ENCODE data around the gene DENND11.
A peak's percentile ranks its signal among the peaks of the same experiment; 100 is the strongest.

The DENND11 gene, protein sequence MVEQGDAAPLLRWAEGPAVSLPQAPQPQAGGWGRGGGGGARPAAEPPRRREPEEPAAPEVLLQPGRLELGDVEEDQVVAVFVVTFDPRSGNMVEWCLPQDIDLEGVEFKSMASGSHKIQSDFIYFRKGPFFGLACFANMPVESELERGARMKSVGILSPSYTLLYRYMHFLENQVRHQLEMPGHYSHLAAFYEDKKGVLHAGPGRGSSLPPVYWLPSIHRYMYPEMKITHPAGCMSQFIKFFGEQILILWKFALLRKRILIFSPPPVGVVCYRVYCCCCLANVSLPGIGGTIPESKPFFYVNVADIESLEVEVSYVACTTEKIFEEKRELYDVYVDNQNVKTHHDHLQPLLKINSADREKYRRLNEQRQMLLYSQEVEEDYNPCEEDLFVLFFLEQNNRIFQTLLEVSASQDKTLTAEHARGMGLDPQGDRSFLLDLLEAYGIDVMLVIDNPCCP

GRCh38 chr7:141702047-141702567 is at the start of gene DENND11:
Gene DENND11 (minus strand): TSS chr7:141702166. CDS start chr7:141702153, 13 bp downstream.
- peak; percentile 16 to 28 for DNase-seq (ENCODE audit: low read depth in 2 of 2)

GRCh38 chr7:141748396-141748795 is 46.4 kb upstream of the DENND11 start:
- DNase-seq (ENCODE audit: low read depth in 2 of 2): no peak

DNA sequence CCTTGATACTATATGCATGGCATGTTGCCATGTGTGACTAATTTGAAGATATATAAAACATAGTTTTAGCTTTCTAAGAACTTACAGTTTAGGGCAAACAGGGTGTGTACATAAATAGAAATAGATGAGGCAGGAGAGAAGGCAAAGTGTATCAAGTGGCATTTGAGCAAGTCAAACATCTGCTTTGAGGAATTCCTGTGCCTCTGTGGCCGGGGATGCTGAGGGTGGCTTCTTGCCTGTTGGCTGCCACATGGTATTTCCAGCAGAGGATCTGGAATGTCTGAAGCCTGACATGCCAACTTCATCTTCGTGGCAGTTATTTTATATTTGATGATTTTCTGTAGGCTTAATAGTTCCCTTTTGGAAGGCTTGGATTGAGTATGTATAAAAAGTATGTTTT is 42.2 kb upstream of the DENND11 start:
- no peak for DNase-seq (ENCODE audit: low read depth in 2 of 2)

GRCh38 chr7:141742229-141742628 is 40.3 kb upstream of the DENND11 start:
- DNase-seq (ENCODE audit: low read depth in 2 of 2): no peak

DNA sequence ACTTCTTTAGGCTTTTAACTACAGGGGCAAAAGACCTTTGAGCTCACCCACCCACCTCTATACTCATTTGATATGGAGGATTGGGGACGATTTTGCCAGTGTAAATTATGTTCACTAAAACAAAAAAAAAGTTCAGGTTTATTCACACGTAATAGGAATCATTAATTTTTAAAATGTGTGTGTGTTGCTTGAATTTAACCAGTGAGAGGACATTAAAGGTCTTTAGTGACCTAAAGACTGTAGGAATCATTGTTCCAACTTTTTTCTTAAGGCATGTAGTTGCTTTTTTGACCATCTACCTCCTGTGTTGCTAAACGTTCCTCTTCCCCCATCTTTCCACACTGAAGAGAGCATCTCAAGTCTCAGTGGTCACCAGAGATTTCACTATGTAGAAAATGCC is 37.3 kb upstream of the DENND11 start:
- no peak for DNase-seq (ENCODE audit: low read depth in 2 of 2)

GRCh38 chr7:141738592-141739013 is 36.6 kb upstream of the DENND11 start:
- DNase-seq (ENCODE audit: low read depth in 2 of 2): no peak

DNA sequence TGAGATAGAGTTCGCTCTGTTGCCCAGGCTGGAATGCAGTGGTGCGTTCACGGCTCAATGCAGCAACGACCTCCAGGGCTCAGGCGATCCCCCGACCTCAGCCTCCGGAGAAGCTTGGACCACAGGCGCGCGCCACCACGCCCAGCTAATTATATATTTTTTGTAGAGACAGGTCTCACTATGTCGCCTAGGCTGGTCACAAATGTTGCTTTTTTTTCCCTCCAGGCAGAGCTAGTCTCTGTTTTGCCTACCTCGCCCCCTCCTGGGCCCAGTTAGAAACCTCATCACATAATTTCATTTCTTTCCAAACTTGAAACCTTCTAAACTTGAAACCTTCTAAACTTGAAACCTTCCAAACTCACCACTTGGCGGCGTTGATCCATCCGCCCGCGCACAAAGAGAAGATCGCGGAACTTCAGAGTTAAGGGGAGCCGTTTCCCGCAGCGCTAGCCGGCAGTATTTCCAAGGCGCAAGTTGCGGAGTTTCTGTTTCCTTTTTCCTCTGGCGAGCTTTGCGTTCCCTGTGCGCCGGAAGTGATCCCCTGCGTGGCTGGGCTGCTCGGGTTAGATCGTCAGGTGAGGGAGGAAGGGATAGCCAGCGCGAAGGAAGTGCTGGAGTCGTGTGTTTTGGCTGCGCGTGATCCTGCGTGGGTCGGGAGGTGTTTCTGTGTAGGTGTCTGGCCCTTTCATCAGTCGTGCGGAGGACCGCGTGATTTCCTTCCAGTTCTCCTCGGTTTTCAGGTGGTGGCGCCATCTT is 36.0 kb upstream of the DENND11 start, which contains the start of gene SSBP1:
TSS of gene SSBP1 (plus strand) at position 523 of the 756 bp plus-strand sequence. CDS start 809 bp downstream, outside the sequence.
- DNase-seq (ENCODE audit: low read depth in 2 of 2): peak; percentile 73 to 80

- DNase-seq (ENCODE audit: low read depth in 2 of 2): no peak
These were observed 35.3 kb upstream of the DENND11 start for GRCh38 chr7:141737118-141737835.

DNA sequence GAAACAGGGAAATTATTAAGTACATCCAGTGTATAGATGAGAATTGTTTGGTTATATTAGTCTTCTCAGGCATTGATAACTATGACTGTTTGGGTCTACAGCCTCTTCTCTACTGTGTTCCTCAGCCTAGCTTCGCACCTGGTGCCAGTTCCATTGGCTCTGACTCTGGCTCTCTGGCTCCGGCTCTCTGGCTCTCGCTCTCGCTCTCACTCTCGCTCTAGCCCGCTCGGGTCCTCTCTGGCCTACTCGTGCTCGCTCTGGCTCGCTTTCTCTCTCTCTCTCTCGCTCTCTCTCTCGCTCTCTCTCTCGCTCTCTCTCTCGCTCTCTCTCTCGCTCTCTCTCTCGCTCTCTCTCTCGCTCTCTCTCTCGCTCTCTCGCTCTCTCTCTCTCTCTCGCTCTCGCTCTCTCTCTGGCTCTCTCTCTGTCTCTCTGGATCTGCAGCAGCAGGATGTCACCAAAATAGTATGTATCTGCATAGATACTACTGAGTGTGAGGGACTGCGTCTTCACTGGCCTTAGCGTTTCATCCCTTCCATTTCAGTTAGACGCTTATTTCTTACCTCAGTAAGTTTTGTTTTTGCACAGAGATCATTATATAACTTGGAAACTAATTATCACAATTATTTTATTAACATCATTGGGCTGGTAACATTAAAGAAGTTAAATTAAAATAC is 29.6 kb upstream of the DENND11 start:
- DNase-seq (ENCODE audit: low read depth in 2 of 2): no peak

DNA sequence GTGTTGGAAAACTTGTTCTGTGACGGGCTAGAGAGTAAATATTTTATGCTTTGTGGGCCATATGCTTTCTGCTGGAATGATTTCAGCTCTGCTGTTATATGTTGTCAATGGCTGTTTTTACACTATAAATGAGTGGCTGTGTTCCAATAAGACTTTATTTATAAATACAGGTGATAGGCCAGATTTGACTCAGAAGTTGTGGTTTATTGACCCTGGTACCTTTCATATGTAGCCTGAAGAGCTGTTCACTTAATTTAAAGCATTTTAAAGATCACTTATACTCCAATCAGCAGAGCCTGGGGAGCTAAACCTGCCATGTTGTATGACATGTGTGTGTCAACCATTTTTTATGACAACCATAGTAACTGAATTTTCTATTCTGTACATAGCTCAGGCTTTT is 27.1 kb upstream of the DENND11 start:
- DNase-seq (ENCODE audit: low read depth in 2 of 2): no peak

DNA sequence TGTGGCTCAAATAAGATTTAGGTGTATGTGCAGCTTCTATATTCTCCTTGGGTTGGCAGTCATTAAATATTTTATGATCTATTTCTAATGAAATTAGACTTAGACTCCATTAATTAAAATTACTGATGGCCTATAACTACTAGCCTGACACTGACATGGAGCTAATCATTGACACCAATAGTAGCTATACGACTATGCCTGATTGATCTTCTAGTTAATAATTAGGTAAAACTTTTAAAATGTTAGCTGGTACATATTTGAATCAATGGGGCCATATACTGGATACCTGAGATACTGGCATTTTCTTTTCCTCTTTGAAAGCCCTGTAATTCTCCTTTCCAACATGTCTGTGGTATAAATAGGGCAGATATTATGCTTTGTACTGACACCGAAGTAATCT is 20.6 kb upstream of the DENND11 start:
- no peak for DNase-seq (ENCODE audit: low read depth in 2 of 2)

DNA sequence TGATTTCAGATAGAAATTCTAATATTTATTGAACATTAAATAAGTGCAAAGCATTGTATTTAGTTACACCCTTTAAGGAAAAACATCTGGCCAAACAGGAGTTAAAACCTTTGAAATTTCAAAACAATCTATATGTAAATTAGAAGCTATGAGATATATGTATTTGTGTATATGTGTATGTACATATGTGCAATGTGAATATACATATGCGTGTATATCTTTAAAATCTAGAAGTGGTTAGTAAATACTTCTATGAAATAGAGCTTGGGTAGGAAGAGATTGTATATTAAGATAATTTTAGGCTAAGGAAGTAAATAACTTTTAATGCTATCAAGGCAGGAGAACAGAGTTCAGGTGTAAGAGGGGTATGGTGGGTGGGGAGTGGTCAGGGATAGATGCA is 15.5 kb upstream of the DENND11 start:
- DNase-seq (ENCODE audit: low read depth in 2 of 2): no peak

- DNase-seq (ENCODE audit: low read depth in 2 of 2): no peak
These were observed 14.1 kb upstream of the DENND11 start for GRCh38 chr7:141715794-141716689.

GRCh38 chr7:141715018-141715417 is 13.1 kb upstream of the DENND11 start:
- no peak for DNase-seq (ENCODE audit: low read depth in 2 of 2)

GRCh38 chr7:141714571-141714970 is 12.6 kb upstream of the DENND11 start:
- DNase-seq (ENCODE audit: low read depth in 2 of 2): no peak

DNA sequence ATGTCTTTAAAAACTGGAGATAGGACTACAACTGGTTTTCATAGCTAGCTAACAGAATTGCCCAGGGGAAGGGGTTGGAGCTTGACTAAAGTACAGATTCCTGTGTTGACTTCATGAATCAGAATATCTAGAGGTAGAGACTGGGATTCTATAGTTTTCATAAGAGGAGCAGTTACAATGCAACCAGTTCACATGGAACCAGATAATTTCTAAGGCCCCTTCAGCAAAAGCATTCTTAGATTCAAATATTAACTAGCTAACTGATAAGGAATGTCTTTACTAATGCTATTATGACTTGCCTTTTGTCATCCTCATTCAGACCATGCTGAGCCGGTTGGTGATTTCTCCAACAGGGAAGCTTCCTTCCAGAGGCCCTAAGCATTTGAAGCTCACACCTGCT is 11.9 kb upstream of the DENND11 start:
- DNase-seq (ENCODE audit: low read depth in 2 of 2): no peak

GRCh38 chr7:141712603-141713255 is 10.8 kb upstream of the DENND11 start:
- no peak for DNase-seq (ENCODE audit: low read depth in 2 of 2)

- DNase-seq (ENCODE audit: low read depth in 2 of 2): no peak
These were observed 8.3 kb upstream of the DENND11 start for GRCh38 chr7:141710301-141710700.

- DNase-seq (ENCODE audit: low read depth in 2 of 2): no peak
These were observed 7.8 kb upstream of the DENND11 start for GRCh38 chr7:141709749-141710148.

GRCh38 chr7:141709318-141709717 is 7.4 kb upstream of the DENND11 start:
- DNase-seq (ENCODE audit: low read depth in 2 of 2): no peak
